Measurements from ENCODE around the gene BMP7.

GRCh38 chr20:57281900-57282299 is 15.5 kb upstream of the BMP7 start:
- no peak for TF ChIP-seq GATA3 (IDR thresholded peaks at IDR 0.05; ENCODE audit: low read depth, low read length)
- TF ChIP-seq GATA2 (IDR thresholded peaks at IDR 0.05; ENCODE audit: low read depth, low read length) = no peak

Data from SH-SY5Y (cell line).